IMR-90 (cell line): ENCODE measurements around the gene GPR3. TPM values are rescaled to one million over a fixed set of nuclear protein-coding genes. Genes with fewer than 3 reads are reported as not detected.

Experiments
- ATAC-seq: fragments of 200-7000 bp; cut with Tn5 transposase; 2 replicates; pipeline ENCODE4 v1.9.1; 2020; ENCODE audit warnings: low read depth, mild to moderate bottlenecking, moderate library complexity
- BruUV-seq: library from RNA; stranded (reverse); fragments of 400-500 nt; replicated peaks from 2 replicates; lab custom pipeline; 2021; lab: Mats Ljungman, UMichigan
- CTCF ChIA-PET: fragments of 300-600 bp; formaldehyde crosslinking; extraction: SDS; loops from one replicate; lab custom pipeline; 2021; ENCODE audit warnings: antibody characterized with exemption; lab: Yijun Ruan, JAX
- POLR2A ChIA-PET: fragments of 300-600 bp; sonication (Branson Sonifier 250); formaldehyde crosslinking; loops from one replicate; lab custom pipeline; 2022; ENCODE audit warnings: antibody characterized with exemption; ENCODE audit not compliant: unreplicated experiment; lab: Charles Lee
- DNase-seq: peaks from one replicate; pipeline ENCODE4 v3.0.0; 2013
- H2AFZ ChIP-seq: replicated peaks from 2 replicates; pipeline ENCODE3; 2013; ENCODE audit warnings: low read length, mild to moderate bottlenecking; ENCODE audit not compliant: poor library complexity
- H2AK5ac ChIP-seq: 2 replicates; pipeline ENCODE4 v1.6.1; 2013; ENCODE audit warnings: low read depth, low read length, inconsistent platforms
- H2AK9ac ChIP-seq: replicated peaks from 2 replicates; pipeline ENCODE3; 2013; ENCODE audit warnings: mild to moderate bottlenecking, low read depth, low read length, moderate library complexity; ENCODE audit not compliant: poor library complexity
- H2BK120ac ChIP-seq: 2 replicates; pipeline ENCODE4 v1.6.1; 2013; ENCODE audit warnings: low read depth, low read length, inconsistent platforms
- H2BK15ac ChIP-seq: 3 replicates; pipeline ENCODE4 v1.6.1; 2013; ENCODE audit warnings: low read depth, low read length, inconsistent platforms
- H2BK20ac ChIP-seq: 2 replicates; pipeline ENCODE4 v1.6.1; 2013; ENCODE audit warnings: low read depth, mild to moderate bottlenecking, inconsistent platforms, low read length, moderate library complexity
- H2BK5ac ChIP-seq: 2 replicates; pipeline ENCODE4 v1.6.1; 2013; ENCODE audit warnings: mild to moderate bottlenecking, low read depth, low read length, inconsistent platforms; ENCODE audit not compliant: poor library complexity, severe bottlenecking
- H3K14ac ChIP-seq: replicated peaks from 2 replicates; pipeline ENCODE4 v1.6.1; 2013; ENCODE audit warnings: low read depth, low read length, inconsistent platforms
- H3K18ac ChIP-seq: 2 replicates; pipeline ENCODE4 v1.6.1; 2013; ENCODE audit warnings: low read depth, low read length, control low read depth
- H3K23ac ChIP-seq: 2 replicates; pipeline ENCODE4 v1.6.1; 2013; ENCODE audit warnings: low read depth, low read length, inconsistent platforms
- H3K27ac ChIP-seq: 2 replicates; pipeline ENCODE4 v1.5.1; 2013; ENCODE audit warnings: mild to moderate bottlenecking, control low read depth, low read length; ENCODE audit not compliant: insufficient read depth
- H3K27me3 ChIP-seq: 2 replicates; pipeline ENCODE4 v1.6.1; 2013; ENCODE audit warnings: low read length; ENCODE audit not compliant: control insufficient read depth, insufficient read depth
- H3K36me3 ChIP-seq: 2 replicates; pipeline ENCODE4 v1.6.1; 2013; ENCODE audit warnings: low read length, mixed read lengths; ENCODE audit not compliant: control insufficient read depth, insufficient read depth
- H3K4ac ChIP-seq: 2 replicates; pipeline ENCODE4 v1.6.1; 2013; ENCODE audit warnings: low read depth, low read length, inconsistent platforms
- H3K4me1 ChIP-seq: 2 replicates; pipeline ENCODE4 v1.6.1; 2013; ENCODE audit warnings: low read length, mixed read lengths; ENCODE audit not compliant: control insufficient read depth, insufficient read depth
- H3K4me2 ChIP-seq: 2 replicates; pipeline ENCODE4 v1.6.1; 2013; ENCODE audit warnings: low read depth, mild to moderate bottlenecking, control low read depth, low read length, moderate library complexity
- H3K4me3 ChIP-seq: 2 replicates; pipeline ENCODE4 v1.5.1; 2013; ENCODE audit warnings: low read depth, mild to moderate bottlenecking, control low read depth, low read length, moderate library complexity; ENCODE audit not compliant: insufficient read depth
- H3K56ac ChIP-seq: 2 replicates; pipeline ENCODE4 v1.6.1; 2013; ENCODE audit warnings: low read length, inconsistent platforms; ENCODE audit not compliant: insufficient read depth; ENCODE audit errors: extremely low read depth
- H3K79me1 ChIP-seq, 2 experiments: 2 replicates each; pipeline ENCODE4 v1.6.1; 2013; ENCODE audit warnings: low read length in 2 of 2, inconsistent platforms in 1 of 2, low read depth in 1 of 2
- H3K9ac ChIP-seq: 2 replicates; pipeline ENCODE4 v1.6.1; 2013; ENCODE audit warnings: low read depth, low read length, control low read depth
- H3K9me1 ChIP-seq: 2 replicates; pipeline ENCODE4 v1.6.1; 2013; ENCODE audit warnings: low read length, inconsistent platforms; ENCODE audit not compliant: insufficient read depth
- H3K9me3 ChIP-seq: 2 replicates; pipeline ENCODE4 v1.6.1; 2013; ENCODE audit warnings: low read length; ENCODE audit not compliant: control insufficient read depth, insufficient read depth
- H4K20me1 ChIP-seq: 2 replicates; pipeline ENCODE4 v1.6.1; 2013; ENCODE audit warnings: low read length, inconsistent platforms; ENCODE audit not compliant: insufficient read depth
- H4K5ac ChIP-seq: 2 replicates; pipeline ENCODE4 v1.6.1; 2013; ENCODE audit warnings: mild to moderate bottlenecking, low read depth, low read length, control low read depth
- H4K8ac ChIP-seq, 2 experiments: 2 replicates each; pipeline ENCODE4 v1.6.1; 2013; ENCODE audit warnings: low read depth in 2 of 2, low read length in 2 of 2, control low read depth in 1 of 2, inconsistent platforms in 1 of 2
- H4K91ac ChIP-seq: 2 replicates; pipeline ENCODE4 v1.6.1; 2013; ENCODE audit warnings: low read depth, low read length, inconsistent platforms; ENCODE audit not compliant: insufficient read depth
- BHLHE40 ChIP-seq: fragments of 150-350 bp; IDR thresholded peaks from 2 replicates; pipeline ENCODE4 v1.6.1; 2016; ENCODE audit warnings: mild to moderate bottlenecking, low read depth, low read length
- CTCF ChIP-seq: conservative IDR thresholded peaks from 2 replicates; pipeline ENCODE4 v1.5.1; 2012; ENCODE audit warnings: mild to moderate bottlenecking, low read depth, low read length, improper control_type of control experiment
- ELK1 ChIP-seq: fragments of 150-350 bp; IDR thresholded peaks from 2 replicates; pipeline ENCODE4 v1.6.1; 2016; ENCODE audit warnings: low read depth, mild to moderate bottlenecking, low read length, moderate library complexity, borderline replicate concordance
- FOS ChIP-seq: fragments of 150-350 bp; IDR thresholded peaks from 2 replicates; pipeline ENCODE4 v1.6.1; 2016; ENCODE audit warnings: low read depth, low read length
- MAFK ChIP-seq: IDR thresholded peaks from 2 replicates; pipeline ENCODE4 v1.6.1; 2012; ENCODE audit warnings: low read depth, low read length, improper control_type of control experiment
- MAZ ChIP-seq: IDR thresholded peaks from 2 replicates; pipeline ENCODE4 v1.6.1; 2012; ENCODE audit warnings: low read depth, mild to moderate bottlenecking, low read length, improper control_type of control experiment, moderate library complexity, borderline replicate concordance
- MXI1 ChIP-seq: IDR thresholded peaks from 2 replicates; pipeline ENCODE4 v1.6.1; 2012; ENCODE audit warnings: low read depth, mild to moderate bottlenecking, low read length, moderate library complexity, borderline replicate concordance
- NFE2L2 ChIP-seq: fragments of 150-350 bp; IDR thresholded peaks from 2 replicates; pipeline ENCODE4 v1.6.1; 2016; ENCODE audit warnings: low read depth, mild to moderate bottlenecking, low read length
- POLR2A ChIP-seq: IDR thresholded peaks from 2 replicates; pipeline ENCODE4 v1.6.1; 2012; ENCODE audit warnings: mild to moderate bottlenecking, low read depth, low read length
- RAD21 ChIP-seq: IDR thresholded peaks from 2 replicates; pipeline ENCODE4 v1.6.1; 2012; ENCODE audit warnings: low read length, improper control_type of control experiment
- RCOR1 ChIP-seq: IDR thresholded peaks from 2 replicates; pipeline ENCODE4 v1.6.1; 2012; ENCODE audit warnings: mild to moderate bottlenecking, low read length, improper control_type of control experiment; ENCODE audit not compliant: insufficient replicate concordance
- USF2 ChIP-seq: fragments of 150-350 bp; IDR thresholded peaks from 2 replicates; pipeline ENCODE4 v1.6.1; 2017; ENCODE audit warnings: mild to moderate bottlenecking, antibody characterized with exemption, low read length, low read depth
- WGBS, 2 experiments: methylation state at CpG; one replicate each; pipeline versions ENCODE4 v1.1.5 to v1.1.7; 2013; ENCODE audit warnings: missing lambda C conversion rate in 2 of 2; ENCODE audit not compliant: insufficient read length in 1 of 2; ENCODE audit errors: extremely low coverage in 2 of 2; 5-methylcytosine and 5-hydroxymethylcytosine counted together
- dilution Hi-C: fragments of 300-500 bp; cut with HindIII; formaldehyde crosslinking; loops from one replicate; pipeline ENCODE4 v1.14.3; 2018; ENCODE audit warnings: low sequenced_read_pairs; ENCODE audit not compliant: unreplicated experiment
- in situ Hi-C: fragments of 300-500 bp; cut with MboI; formaldehyde crosslinking; loops from 3 replicates; pipeline ENCODE4 v1.14.3; 2019; ENCODE audit warnings: low sequenced_read_pairs, inconsistent platforms, mixed read lengths
- intact Hi-C: fragments of 100-400 bp; cut with micrococcal nuclease; formaldehyde crosslinking; loops from 2 replicates; pipeline ENCODE4 v1.10.0; 2022
- polyA plus RNA-seq, 3 experiments: library from polyadenylated mRNA; depleted of rRNA; stranded (reverse); fragments of >200 nt; gene quantifications; 2 replicates each; pipeline ENCODE4 v1.2.3, GENCODE V29; 2012; ENCODE audit warnings: low replicate concordance in 1 of 3
- total RNA-seq: library from RNA; depleted of rRNA; stranded (reverse); fragments of >200 nt; gene quantifications from 2 replicates; pipeline ENCODE4 v1.2.3, GENCODE V29; 2012

GPR3 gene
- total and polyA plus RNA-seq, 2 of the 4 experiments (the other 2 are of a cell fraction), result 0.72 to 4.8 TPM

GRCh38 chr1:27399251-27400025, 7.0 kb downstream of the GPR3 start:
- no TSS peak for BruUV-seq
- no peak overlapping the region for H2BK5ac ChIP-seq
- no peak overlapping the region for H4K91ac ChIP-seq
- TF ChIP-seq MAZ (no peak), CTCF (no peak), MXI1 (no peak), MAFK (no peak), ELK1 (no peak), POLR2A (no peak), RCOR1 (no peak), NFE2L2 (no peak), RAD21 (no peak), BHLHE40 (no peak), USF2 (no peak), FOS (no peak)
- H3K4me3 ChIP-seq, result no peak overlapping the region
- no peak overlapping the region for H2BK120ac ChIP-seq
- H3K36me3 ChIP-seq, result no peaks in the 10 kb centered on the region
- POLR2A ChIA-PET, result no interaction called here
- peaks cover 12% of the 10 kb centered on the region; the same call in 1 of the 2 replicates for H4K20me1 ChIP-seq
- H2AK9ac ChIP-seq, result peak overlapping the region; percentile 29
- H3K4me1 ChIP-seq, result peaks cover 19% of the 10 kb centered on the region
- in situ Hi-C loops (loop anchor here (5.0 to 10.0 kb wide), 2 partner anchors 208 to 295 kb away; no protein-coding TSS in a partner anchor), dilution Hi-C loops (no loop called here), intact Hi-C loops (loop anchor here (10.0 kb wide), 1 partner anchor 205 kb away; no protein-coding TSS in a partner anchor)
- H3K4ac ChIP-seq, result no peak overlapping the region
- peak overlapping the region; percentile 44; the same call in 1 of the 2 replicates for H3K14ac ChIP-seq
- peaks cover 15% of the 10 kb centered on the region for H3K9me1 ChIP-seq
- ATAC-seq (0 out of 2 replicates have a peak, but pooled peaks have one; percentile 2), DNase-seq (no peak)
- no peak overlapping the region for H3K27ac ChIP-seq
- CTCF ChIA-PET, result no interaction called here
- no peak overlapping the region for H3K4me2 ChIP-seq
- no peak overlapping the region for H2BK20ac ChIP-seq
- no peak overlapping the region for H4K8ac ChIP-seq
- H3K79me1 ChIP-seq, result peaks cover 0 to 13% of the 10 kb centered on the region in 2 experiments; a peak in 2 of 4 replicates
- H3K56ac ChIP-seq, result no peak overlapping the region
- H2AK5ac ChIP-seq, result peak overlapping the region; percentile 33; the same call in 1 of the 2 replicates
- no peaks in the 10 kb centered on the region for H3K9me3 ChIP-seq
- H2AFZ ChIP-seq, result peak overlapping the region; percentile 14
- no CpG with 5 or more reads among the region's 19 CpGs for WGBS, 2 experiments
- no peak overlapping the region for H3K9ac ChIP-seq
- no peak overlapping the region for H4K5ac ChIP-seq
- H3K23ac ChIP-seq, result 0 out of 2 replicates have a peak overlapping the region, but pooled peaks have one; percentile 67
- no peak overlapping the region for H3K18ac ChIP-seq
- H2BK15ac ChIP-seq, result no peak overlapping the region
- no peaks in the 10 kb centered on the region for H3K27me3 ChIP-seq
